Upper lobe of left lung (tissue), 4 donors: ENCODE results near the gene SORCS3.

Experiments
- EP300 ChIP-seq, 4 donors: sonication (generic); formaldehyde crosslinking; IDR thresholded peaks; one replicate each; pipeline ENCODE4 v1.5.1; 2017; ENCODE audit warnings: antibody characterized with exemption in 4 of 4, control low read depth in 2 of 4
- POLR2A ChIP-seq, 4 donors: fragments of 450-650 bp; IDR thresholded peaks; one replicate each; pipeline ENCODE4 v1.5.1; 2016 to 2017; ENCODE audit warnings: antibody characterized with exemption in 4 of 4, mild to moderate bottlenecking in 2 of 4
- POLR2AphosphoS5 ChIP-seq, 2 donors: sonication (generic); formaldehyde crosslinking; IDR thresholded peaks; one replicate each; pipeline ENCODE4 v1.5.1; 2017; ENCODE audit warnings: antibody characterized with exemption in 2 of 2
- TF ChIP-seq, protein P1 (sequence below), 6 experiments: fragments of 450-650 bp in 4 of 6; fragments of 200-600 bp in 2 of 6; sonication (generic) in 2 of 6; IDR thresholded peaks; one replicate each; pipeline ENCODE4 v1.5.1; 2016 to 2019; ENCODE audit warnings: antibody characterized with exemption in 6 of 6

DNA sequence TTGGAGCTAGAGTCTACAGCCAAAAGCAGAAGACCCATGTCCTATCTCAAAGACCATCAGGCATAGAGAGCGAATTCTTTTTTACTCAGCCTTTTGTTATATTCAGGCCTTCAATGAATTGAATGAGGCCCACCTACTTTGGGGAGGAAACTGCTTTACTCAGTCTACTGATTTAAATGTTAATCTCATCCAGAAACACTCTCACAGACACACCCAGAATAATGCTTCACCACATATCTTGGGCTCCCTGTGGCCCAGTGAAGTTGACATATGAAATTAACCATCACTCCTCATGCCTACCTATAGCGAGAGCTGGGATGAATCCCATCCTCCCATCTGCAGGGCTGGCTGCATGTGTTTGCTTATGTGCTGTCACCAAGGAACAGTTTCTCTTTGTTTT lies 26.0 kb upstream of the SORCS3 start:
- TF ChIP-seq, protein P1, sequence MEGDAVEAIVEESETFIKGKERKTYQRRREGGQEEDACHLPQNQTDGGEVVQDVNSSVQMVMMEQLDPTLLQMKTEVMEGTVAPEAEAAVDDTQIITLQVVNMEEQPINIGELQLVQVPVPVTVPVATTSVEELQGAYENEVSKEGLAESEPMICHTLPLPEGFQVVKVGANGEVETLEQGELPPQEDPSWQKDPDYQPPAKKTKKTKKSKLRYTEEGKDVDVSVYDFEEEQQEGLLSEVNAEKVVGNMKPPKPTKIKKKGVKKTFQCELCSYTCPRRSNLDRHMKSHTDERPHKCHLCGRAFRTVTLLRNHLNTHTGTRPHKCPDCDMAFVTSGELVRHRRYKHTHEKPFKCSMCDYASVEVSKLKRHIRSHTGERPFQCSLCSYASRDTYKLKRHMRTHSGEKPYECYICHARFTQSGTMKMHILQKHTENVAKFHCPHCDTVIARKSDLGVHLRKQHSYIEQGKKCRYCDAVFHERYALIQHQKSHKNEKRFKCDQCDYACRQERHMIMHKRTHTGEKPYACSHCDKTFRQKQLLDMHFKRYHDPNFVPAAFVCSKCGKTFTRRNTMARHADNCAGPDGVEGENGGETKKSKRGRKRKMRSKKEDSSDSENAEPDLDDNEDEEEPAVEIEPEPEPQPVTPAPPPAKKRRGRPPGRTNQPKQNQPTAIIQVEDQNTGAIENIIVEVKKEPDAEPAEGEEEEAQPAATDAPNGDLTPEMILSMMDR (IDR thresholded peaks at IDR 0.05) = no peak
- no peak for TF ChIP-seq POLR2A (IDR thresholded peaks at IDR 0.05)
- TF ChIP-seq POLR2AphosphoS5 (IDR thresholded peaks at IDR 0.05) = no peak
- TF ChIP-seq EP300 (IDR thresholded peaks at IDR 0.05) = no peak
